AG09319 (cell line): Measurements from ENCODE around the gene CTSW.
"Not testable (repeated sequence)": the region's sequence is repeated elsewhere in the genome, so short reads cannot be mapped to it uniquely, and the experiment has no call there.

Experiments
- DNase-seq: peaks from one replicate; pipeline ENCODE4 v3.0.0-alpha.2; 2010; ENCODE audit warnings: low read depth; ENCODE audit errors: extremely low read depth
- CTCF ChIP-seq: IDR thresholded peaks from 2 replicates; pipeline ENCODE4 v1.5.1; 2011; ENCODE audit warnings: low read depth, mild to moderate bottlenecking, inconsistent platforms, low read length, moderate library complexity

The CTSW gene

GRCh38 chr11:65891219-65892136, 11.8 kb downstream of the CTSW start:
- TF ChIP-seq CTCF: peak; percentile 32
- no peak for DNase-seq

- not testable (repeated sequence) for DNase-seq
Measured at GRCh38 chr11:65892137-65892540, 12.5 kb downstream of the CTSW start.

- no peak for DNase-seq
- no peak for TF ChIP-seq CTCF
Measured at GRCh38 chr11:65892661-65893317, 13.2 kb downstream of the CTSW start.

- no peak for DNase-seq
- TF ChIP-seq CTCF: no peak
Measured at GRCh38 chr11:65894034-65894591, 14.5 kb downstream of the CTSW start.

- DNase-seq: no peak
- TF ChIP-seq CTCF: no peak
Measured at GRCh38 chr11:65895482-65895981, 15.9 kb downstream of the CTSW start.

GRCh38 chr11:65896034-65896999, 16.7 kb downstream of the CTSW start:
- DNase-seq: no peak
- TF ChIP-seq CTCF: no peak

GRCh38 chr11:65897020-65897471, 17.4 kb downstream of the CTSW start:
- DNase-seq: no peak
- no peak for TF ChIP-seq CTCF
